Measurements from ENCODE around the gene DPEP3.

DNA sequence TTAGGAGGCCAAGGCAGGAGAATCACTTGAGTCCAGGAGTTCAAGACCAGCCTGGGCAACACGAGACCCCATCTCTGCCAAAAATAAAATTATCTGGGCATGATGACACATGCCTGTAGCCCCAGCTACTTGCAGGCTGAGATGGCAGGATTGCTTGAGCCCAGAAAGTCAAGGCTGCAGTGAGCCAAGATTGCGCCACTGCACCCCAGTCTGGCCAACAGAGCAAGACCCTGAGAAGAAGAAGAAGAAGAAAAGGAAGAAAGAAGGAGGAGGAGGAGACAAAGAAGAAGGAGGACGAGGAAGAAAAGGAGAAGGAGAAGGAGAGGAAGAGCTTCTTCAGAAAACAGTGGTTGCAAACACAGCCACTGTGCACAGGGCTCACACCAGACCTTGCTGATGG is 8.4 kb upstream of the DPEP3 start:
- no peak for TF ChIP-seq CTCF (IDR thresholded peaks at IDR 0.05; ENCODE audit: low read depth, low read length)
- no peak for TF ChIP-seq EZH2phosphoT487 (IDR thresholded peaks at IDR 0.05; ENCODE audit: low read depth)
